K562 (cell line): ENCODE data around the gene ATP5PD. TPM values are rescaled to one million over a fixed set of nuclear protein-coding genes. Genes with fewer than 3 reads are reported as not detected.

Experiments used
- CHCHD3 ChIP-seq: fragments of 250-450 bp; sonication (Bioruptor Pico); IDR thresholded peaks from 2 replicates; pipeline ENCODE4 v2.1.2; 2022; ENCODE audit warnings: mild to moderate bottlenecking
- ELF1 ChIP-seq: fragments of 200-800 bp; sonication (Bioruptor generic); IDR thresholded peaks from 2 replicates; pipeline ENCODE4 v1.6.1; 2016; ENCODE audit warnings: missing genetic modification characterization, missing compliant biosample characterization
- FOXA3 ChIP-seq, 2 experiments: fragments of 450-650 bp in 1 of 2; sonication (generic) in 1 of 2; formaldehyde crosslinking; IDR thresholded peaks in 1 of 2; conservative IDR thresholded peaks in 1 of 2; 2 replicates each; pipeline versions ENCODE4 v1.4.0 to v1.8.0; 2020 to 2022; ENCODE audit warnings: mild to moderate bottlenecking in 2 of 2, missing genetic modification reagents in 1 of 2
- MAFK ChIP-seq: IDR thresholded peaks from 2 replicates; pipeline ENCODE4 v1.6.1; 2011; ENCODE audit warnings: low read length, improper control_type of control experiment
- MTA3 ChIP-seq: fragments of 450-650 bp; formaldehyde crosslinking; IDR thresholded peaks from 2 replicates; pipeline ENCODE4 v1.6.1; 2017; ENCODE audit warnings: mild to moderate bottlenecking, borderline replicate concordance
- NFYB ChIP-seq: IDR thresholded peaks from 2 replicates; pipeline ENCODE4 v1.6.1; 2011; ENCODE audit warnings: mild to moderate bottlenecking, moderate library complexity; ENCODE audit not compliant: insufficient read length; ENCODE audit errors: extremely low read depth
- PHF8 ChIP-seq: fragments of 200-600 bp; sonication (generic); IDR thresholded peaks from 2 replicates; pipeline ENCODE4 v1.6.1; 2012; ENCODE audit warnings: mixed run types, mild to moderate bottlenecking, inconsistent platforms, low read length, moderate library complexity, borderline replicate concordance
- POLR2G ChIP-seq: fragments of 200-400 bp; formaldehyde crosslinking; IDR thresholded peaks from 2 replicates; pipeline ENCODE4 v1.6.1; 2017; ENCODE audit warnings: low read depth, mild to moderate bottlenecking, antibody characterized with exemption, low read length, moderate library complexity
- SMARCA4 ChIP-seq: fragments of 450-650 bp; IDR thresholded peaks from 2 replicates; pipeline ENCODE4 v1.6.1; 2016
- SNRNP70 ChIP-seq: fragments of 200-400 bp; formaldehyde crosslinking; optimal IDR thresholded peaks from 2 replicates; pipeline ENCODE3; 2017; ENCODE audit warnings: low read depth, low read length
- TAF9B ChIP-seq: fragments of 450-650 bp; IDR thresholded peaks from 2 replicates; pipeline ENCODE4 v1.6.1; 2018; ENCODE audit warnings: mild to moderate bottlenecking; ENCODE audit not compliant: partially characterized antibody
- ZEB2 ChIP-seq: fragments of 450-650 bp; IDR thresholded peaks from 2 replicates; pipeline ENCODE4 v1.6.1; 2016
- ZKSCAN1 ChIP-seq: fragments of 150-350 bp; IDR thresholded peaks from 2 replicates; pipeline ENCODE4 v1.6.1; 2016; ENCODE audit warnings: low read depth, low read length
- polyA plus RNA-seq, 8 experiments: library from polyadenylated mRNA; depleted of rRNA in 4 of 8; stranded (reverse) in 5 of 8; unstranded in 3 of 8; fragments of >200 nt; fragmentation: Nextera tagmentation in 2 of 8; fragmentation: Illumina TruSeq in 1 of 8; extraction: Ambion mirVana in 2 of 8; extraction: Trizol in 1 of 8; gene quantifications; 2 replicates each; pipeline versions ENCODE4 v1.2.1 to v1.2.3, GENCODE V29; 2011 to 2014; ENCODE audit warnings: inconsistent platforms in 1 of 8, missing spikeins in 1 of 8
- total RNA-seq, 7 experiments: library from RNA; depleted of rRNA in 6 of 7; stranded (reverse); fragments of >200 nt in 6 of 7; fragmentation: Illumina TruSeq in 2 of 7; extraction: Trizol in 2 of 7; gene quantifications; 2 replicates each; pipeline versions ENCODE4 v1.2.1 to v1.2.3, GENCODE V29; 2011 to 2021; ENCODE audit warnings: low replicate concordance in 1 of 7
- TF ChIP-seq, protein P1 (sequence below), 2 experiments: fragments of 450-650 bp; IDR thresholded peaks; 2 replicates each; pipeline ENCODE4 v1.6.1; 2016
- TF ChIP-seq, protein P2 (sequence below): fragments of 150-350 bp; conservative IDR thresholded peaks from 2 replicates; pipeline ENCODE4 v1.6.1; 2014; ENCODE audit warnings: low read length
- TF ChIP-seq, protein P3 (sequence below), 2 experiments: IDR thresholded peaks; 2 replicates each; pipeline ENCODE4 v1.6.1; 2012; ENCODE audit warnings: improper control_type of control experiment in 2 of 2, low read depth in 2 of 2, low read length in 2 of 2, borderline replicate concordance in 1 of 2
- TF ChIP-seq, protein P4 (sequence below): sonication (generic); formaldehyde crosslinking; IDR thresholded peaks from 2 replicates; pipeline ENCODE4 v1.8.1; 2023; ENCODE audit warnings: mild to moderate bottlenecking, missing genetic modification reagents

Gene ATP5PD
- total and polyA plus RNA-seq, 9 of the 15 experiments (the other 6 are each of a cell fraction or from before 2014, with no cell fraction given), result 271 to 828 (median 432) TPM

DNA sequence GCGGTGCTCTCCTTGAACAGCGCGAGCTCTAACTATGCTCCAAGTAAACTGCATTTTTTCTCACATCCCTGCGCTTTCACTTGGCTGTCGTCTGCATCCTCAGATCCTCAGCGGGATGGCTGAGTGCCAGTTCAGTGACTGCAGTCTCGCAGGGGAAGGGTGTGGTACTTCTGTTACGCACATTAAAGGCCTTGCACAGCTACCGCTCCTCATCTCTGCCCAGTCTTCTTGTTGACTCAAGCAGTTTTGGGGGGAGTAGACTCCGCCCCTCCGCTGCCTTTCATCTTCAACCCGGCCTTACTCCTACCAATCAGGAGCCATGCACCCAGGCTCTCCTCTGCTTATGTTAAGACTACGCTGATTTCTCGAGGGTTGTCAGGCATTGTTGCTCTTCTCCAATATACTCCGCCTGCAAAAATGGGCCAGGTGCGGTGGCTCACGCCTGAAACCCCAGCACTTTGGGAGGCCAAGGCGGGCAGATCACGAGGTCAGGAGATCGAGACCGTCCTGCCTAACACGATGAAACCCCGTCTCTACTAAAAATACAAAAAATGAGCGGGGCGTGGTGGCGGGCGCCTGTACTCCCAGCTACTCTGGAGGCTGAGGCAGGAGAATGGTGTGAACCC is 10.0 kb downstream of the ATP5PD start (continued):
- TF ChIP-seq, protein P1, sequence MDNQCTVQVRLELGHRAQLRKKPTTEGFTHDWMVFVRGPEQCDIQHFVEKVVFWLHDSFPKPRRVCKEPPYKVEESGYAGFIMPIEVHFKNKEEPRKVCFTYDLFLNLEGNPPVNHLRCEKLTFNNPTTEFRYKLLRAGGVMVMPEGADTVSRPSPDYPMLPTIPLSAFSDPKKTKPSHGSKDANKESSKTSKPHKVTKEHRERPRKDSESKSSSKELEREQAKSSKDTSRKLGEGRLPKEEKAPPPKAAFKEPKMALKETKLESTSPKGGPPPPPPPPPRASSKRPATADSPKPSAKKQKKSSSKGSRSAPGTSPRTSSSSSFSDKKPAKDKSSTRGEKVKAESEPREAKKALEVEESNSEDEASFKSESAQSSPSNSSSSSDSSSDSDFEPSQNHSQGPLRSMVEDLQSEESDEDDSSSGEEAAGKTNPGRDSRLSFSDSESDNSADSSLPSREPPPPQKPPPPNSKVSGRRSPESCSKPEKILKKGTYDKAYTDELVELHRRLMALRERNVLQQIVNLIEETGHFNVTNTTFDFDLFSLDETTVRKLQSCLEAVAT (IDR thresholded peaks at IDR 0.05), result 0 out of 4 replicates have a peak, but pooled peaks of 1 of the 2 experiments have one; percentile 14
- TF ChIP-seq ZKSCAN1 (0 out of 2 replicates have a peak, but pooled peaks have one; percentile 14), ZEB2 (0 out of 2 replicates have a peak, but pooled peaks have one; percentile 37), MAFK (peak; percentile 41; the same call in 1 of the 2 replicates), ELF1 (tag) (no peak), TAF9B (no peak), SNRNP70 (no peak), NFYB (peak; percentile 31), POLR2G (no peak), PHF8 (no peak), CHCHD3 (no peak), FOXA3 (CRISPR knock-in tag; conservative IDR thresholded peaks at IDR 0.05 in 1 of 2, IDR thresholded peaks at IDR 0.05 in 1 of 2) (peak; percentile 86 to 94), MTA3 (peak; percentile 58; the same call in 1 of the 2 replicates), SMARCA4 (0 out of 2 replicates have a peak, but pooled peaks have one; percentile 11)
- TF ChIP-seq, protein P2, sequence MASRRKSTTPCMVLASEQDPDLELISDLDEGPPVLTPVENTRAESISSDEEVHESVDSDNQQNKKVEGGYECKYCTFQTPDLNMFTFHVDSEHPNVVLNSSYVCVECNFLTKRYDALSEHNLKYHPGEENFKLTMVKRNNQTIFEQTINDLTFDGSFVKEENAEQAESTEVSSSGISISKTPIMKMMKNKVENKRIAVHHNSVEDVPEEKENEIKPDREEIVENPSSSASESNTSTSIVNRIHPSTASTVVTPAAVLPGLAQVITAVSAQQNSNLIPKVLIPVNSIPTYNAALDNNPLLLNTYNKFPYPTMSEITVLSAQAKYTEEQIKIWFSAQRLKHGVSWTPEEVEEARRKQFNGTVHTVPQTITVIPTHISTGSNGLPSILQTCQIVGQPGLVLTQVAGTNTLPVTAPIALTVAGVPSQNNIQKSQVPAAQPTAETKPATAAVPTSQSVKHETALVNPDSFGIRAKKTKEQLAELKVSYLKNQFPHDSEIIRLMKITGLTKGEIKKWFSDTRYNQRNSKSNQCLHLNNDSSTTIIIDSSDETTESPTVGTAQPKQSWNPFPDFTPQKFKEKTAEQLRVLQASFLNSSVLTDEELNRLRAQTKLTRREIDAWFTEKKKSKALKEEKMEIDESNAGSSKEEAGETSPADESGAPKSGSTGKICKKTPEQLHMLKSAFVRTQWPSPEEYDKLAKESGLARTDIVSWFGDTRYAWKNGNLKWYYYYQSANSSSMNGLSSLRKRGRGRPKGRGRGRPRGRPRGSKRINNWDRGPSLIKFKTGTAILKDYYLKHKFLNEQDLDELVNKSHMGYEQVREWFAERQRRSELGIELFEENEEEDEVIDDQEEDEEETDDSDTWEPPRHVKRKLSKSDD, result no peak
- TF ChIP-seq, protein P3, sequence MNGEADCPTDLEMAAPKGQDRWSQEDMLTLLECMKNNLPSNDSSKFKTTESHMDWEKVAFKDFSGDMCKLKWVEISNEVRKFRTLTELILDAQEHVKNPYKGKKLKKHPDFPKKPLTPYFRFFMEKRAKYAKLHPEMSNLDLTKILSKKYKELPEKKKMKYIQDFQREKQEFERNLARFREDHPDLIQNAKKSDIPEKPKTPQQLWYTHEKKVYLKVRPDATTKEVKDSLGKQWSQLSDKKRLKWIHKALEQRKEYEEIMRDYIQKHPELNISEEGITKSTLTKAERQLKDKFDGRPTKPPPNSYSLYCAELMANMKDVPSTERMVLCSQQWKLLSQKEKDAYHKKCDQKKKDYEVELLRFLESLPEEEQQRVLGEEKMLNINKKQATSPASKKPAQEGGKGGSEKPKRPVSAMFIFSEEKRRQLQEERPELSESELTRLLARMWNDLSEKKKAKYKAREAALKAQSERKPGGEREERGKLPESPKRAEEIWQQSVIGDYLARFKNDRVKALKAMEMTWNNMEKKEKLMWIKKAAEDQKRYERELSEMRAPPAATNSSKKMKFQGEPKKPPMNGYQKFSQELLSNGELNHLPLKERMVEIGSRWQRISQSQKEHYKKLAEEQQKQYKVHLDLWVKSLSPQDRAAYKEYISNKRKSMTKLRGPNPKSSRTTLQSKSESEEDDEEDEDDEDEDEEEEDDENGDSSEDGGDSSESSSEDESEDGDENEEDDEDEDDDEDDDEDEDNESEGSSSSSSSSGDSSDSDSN (IDR thresholded peaks at IDR 0.05; ENCODE audit: borderline replicate concordance in 1 of 2, low read depth in 2 of 2, low read length in 2 of 2), result 0 out of 4 replicates have a peak, but pooled peaks of 1 of the 2 experiments have one; percentile 27
- TF ChIP-seq, protein P4, sequence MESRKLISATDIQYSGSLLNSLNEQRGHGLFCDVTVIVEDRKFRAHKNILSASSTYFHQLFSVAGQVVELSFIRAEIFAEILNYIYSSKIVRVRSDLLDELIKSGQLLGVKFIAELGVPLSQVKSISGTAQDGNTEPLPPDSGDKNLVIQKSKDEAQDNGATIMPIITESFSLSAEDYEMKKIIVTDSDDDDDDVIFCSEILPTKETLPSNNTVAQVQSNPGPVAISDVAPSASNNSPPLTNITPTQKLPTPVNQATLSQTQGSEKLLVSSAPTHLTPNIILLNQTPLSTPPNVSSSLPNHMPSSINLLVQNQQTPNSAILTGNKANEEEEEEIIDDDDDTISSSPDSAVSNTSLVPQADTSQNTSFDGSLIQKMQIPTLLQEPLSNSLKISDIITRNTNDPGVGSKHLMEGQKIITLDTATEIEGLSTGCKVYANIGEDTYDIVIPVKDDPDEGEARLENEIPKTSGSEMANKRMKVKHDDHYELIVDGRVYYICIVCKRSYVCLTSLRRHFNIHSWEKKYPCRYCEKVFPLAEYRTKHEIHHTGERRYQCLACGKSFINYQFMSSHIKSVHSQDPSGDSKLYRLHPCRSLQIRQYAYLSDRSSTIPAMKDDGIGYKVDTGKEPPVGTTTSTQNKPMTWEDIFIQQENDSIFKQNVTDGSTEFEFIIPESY (CRISPR knock-in tag), result 0 out of 2 replicates have a peak, but pooled peaks have one; percentile 59
